HL-60 (cell line): ENCODE data around the gene MYL2.

Source experiments
- DNase-seq, 2 experiments: peaks; one replicate each; pipeline ENCODE4 v3.0.0-alpha.2; 2010 to 2020; ENCODE audit warnings: low read depth in 1 of 2, low spot score in 1 of 2
- H3K27ac ChIP-seq: fragments of 250-450 bp; sonication (Bioruptor Pico); replicated peaks from 2 replicates; pipeline ENCODE4 v1.5.1; 2020; ENCODE audit warnings: mild to moderate bottlenecking, moderate library complexity
- H3K27me3 ChIP-seq: fragments of 250-450 bp; sonication (Bioruptor Pico); 2 replicates; pipeline ENCODE4 v1.5.1; 2021; ENCODE audit warnings: mild to moderate bottlenecking, moderate library complexity; ENCODE audit not compliant: insufficient read depth, poor library complexity, severe bottlenecking
- H3K4me3 ChIP-seq: replicated peaks from 2 replicates; pipeline ENCODE4 v1.5.1; 2011; ENCODE audit warnings: mild to moderate bottlenecking, control low read depth, low read length; ENCODE audit not compliant: insufficient read depth
- CTCF ChIP-seq: IDR thresholded peaks from one replicate; pipeline ENCODE4 v1.5.1; 2011; ENCODE audit warnings: low read length, control low read depth, inconsistent platforms; ENCODE audit not compliant: insufficient read depth
- GABPA ChIP-seq: IDR thresholded peaks from 2 replicates; pipeline ENCODE4 v1.6.1; 2012; ENCODE audit warnings: low read depth
- POLR2AphosphoS5 ChIP-seq: IDR thresholded peaks from 2 replicates; pipeline ENCODE4 v1.6.1; 2012; ENCODE audit warnings: low read depth
- REST ChIP-seq: IDR thresholded peaks from 2 replicates; pipeline ENCODE4 v1.6.1; 2012; ENCODE audit warnings: low read depth; ENCODE audit not compliant: insufficient replicate concordance
- SPI1 ChIP-seq: IDR thresholded peaks from 2 replicates; pipeline ENCODE4 v1.6.1; 2012; ENCODE audit warnings: low read depth, mild to moderate bottlenecking, borderline replicate concordance
- long read RNA-seq: library from polyadenylated mRNA; unstranded; transcript quantifications from one replicate; pipeline ENCODE4 v2.0.0, GENCODE V29; 2020

Gene MYL2
- long read RNA-seq, result 0 reads

- H3K4me3 ChIP-seq, result no peak within 1 kb of the TSS
- H3K27ac ChIP-seq, result no peak within 1 kb of the TSS
- no peak for DNase-seq
- H3K27me3 ChIP-seq, result no peaks in the 10 kb centered on the region
- TF ChIP-seq CTCF (no peak), SPI1 (no peak), POLR2AphosphoS5 (no peak), REST (no peak), GABPA (no peak)
Observed at GRCh38 chr12:110920324-110920910, at the start of gene MYL2. Gene MYL2, minus strand, starts transcription at chr12:110920579. Its CDS starts 50 bp downstream, at chr12:110920529.

GRCh38 chr12:110966081-110966760, 45.8 kb upstream of the MYL2 start:
- TF ChIP-seq SPI1 (no peak), CTCF (no peak), POLR2AphosphoS5 (no peak), REST (no peak), GABPA (no peak)
- no peak overlapping the region for H3K27ac ChIP-seq
- H3K27me3 ChIP-seq, result peaks cover 2% of the 10 kb centered on the region
- no peak overlapping the region for H3K4me3 ChIP-seq
- no peak for DNase-seq

GRCh38 chr12:110965574-110965973, 45.2 kb upstream of the MYL2 start:
- DNase-seq, result no peak
- Histone ChIP-seq H3K27ac (no peak overlapping the region), H3K27me3 (peaks cover 2% of the 10 kb centered on the region), H3K4me3 (no peak overlapping the region)
- TF ChIP-seq CTCF (no peak), POLR2AphosphoS5 (no peak)

GRCh38 chr12:110960795-110961194, 40.4 kb upstream of the MYL2 start:
- Histone ChIP-seq H3K27ac (no peak overlapping the region), H3K27me3 (peaks cover 2% of the 10 kb centered on the region), H3K4me3 (no peak overlapping the region)
- TF ChIP-seq SPI1 (no peak), GABPA (no peak), CTCF (no peak), REST (no peak), POLR2AphosphoS5 (no peak)
- no peak for DNase-seq
